Activated CD4-positive, alpha-beta T cell treated with anti-CD3 and anti-CD28 coated beads, Interleukin-2, amount 10 ng/mL, durations not matched to agents 7 days and 5 days (primary cell): Measurements from ENCODE around the gene WIZ. TPM values are rescaled to one million over a fixed set of nuclear protein-coding genes. Genes with fewer than 3 reads are reported as not detected.
A peak's percentile ranks its signal among the peaks of the same experiment; 100 is the strongest.
"Not testable (repeated sequence)": the region's sequence is repeated elsewhere in the genome, so short reads cannot be mapped to it uniquely, and the experiment has no call there.

ENCODE experiments used
- CTCF ChIA-PET: fragments of 350-600 bp; sonication (Branson Sonifier 250); formaldehyde crosslinking; loops from one replicate; lab custom pipeline; 2021; ENCODE audit warnings: antibody characterized with exemption; lab: Charles Lee
- POLR2A ChIA-PET: fragments of 350-600 bp; sonication (Branson Sonifier 250); formaldehyde crosslinking; loops from one replicate; lab custom pipeline; 2021; ENCODE audit warnings: antibody characterized with exemption; lab: Charles Lee
- DNase-seq: peaks from one replicate; pipeline ENCODE4 v3.0.0-alpha.2; 2020
- H3K27ac Mint-ChIP-seq: one replicate; pipeline ENCODE4 v1.8.0; 2021; ENCODE audit warnings: mild to moderate bottlenecking, moderate library complexity, mixed read lengths
- H3K27me3 Mint-ChIP-seq: one replicate; pipeline ENCODE4 v1.8.0; 2021; ENCODE audit warnings: mixed read lengths
- H3K36me3 Mint-ChIP-seq: one replicate; pipeline ENCODE4 v1.8.0; 2021; ENCODE audit warnings: low read depth, mixed read lengths
- H3K4me1 Mint-ChIP-seq: one replicate; pipeline ENCODE4 v1.8.0; 2021; ENCODE audit warnings: mixed read lengths
- H3K4me3 Mint-ChIP-seq: one replicate; pipeline ENCODE4 v1.8.0; 2021; ENCODE audit warnings: mild to moderate bottlenecking, moderate library complexity, mixed read lengths
- H3K9me3 Mint-ChIP-seq: one replicate; pipeline ENCODE4 v1.8.0; 2021; ENCODE audit warnings: mixed read lengths
- total RNA-seq, 2 experiments: library from RNA; stranded (reverse); gene quantifications; one replicate each; pipeline ENCODE4 v1.2.3, GENCODE V29; 2021

The WIZ gene
- total RNA-seq, 2 experiments from 2014 or later: 28.7 to 31.6 TPM

- Mint-ChIP-seq H3K9me3 (no peaks in the 10 kb centered on the region), H3K4me1 (peaks cover 43% of the 10 kb centered on the region), H3K36me3 (peaks cover 3% of the 10 kb centered on the region)
Observed at GRCh38 chr19:15475169-15475568, 25.4 kb upstream of the WIZ start.

GRCh38 chr19:15473821-15474220, 24.1 kb upstream of the WIZ start:
- peaks cover 11% of the 10 kb centered on the region for H3K27me3 Mint-ChIP-seq
- peaks cover 43% of the 10 kb centered on the region for H3K4me1 Mint-ChIP-seq
- H3K9me3 Mint-ChIP-seq, DNase-seq, H3K4me3 Mint-ChIP-seq, H3K36me3 Mint-ChIP-seq, POLR2A ChIA-PET, CTCF ChIA-PET: not testable (repeated sequence)
- peak overlapping the region; percentile 2 for H3K27ac Mint-ChIP-seq

More at GRCh38 chr19:15475169-15475568, 25.4 kb upstream of the WIZ start:
- H3K27ac Mint-ChIP-seq: no peak overlapping the region
- DNase-seq: no peak
- peaks cover under 1% of the 10 kb centered on the region for H3K27me3 Mint-ChIP-seq
- ChIA-PET POLR2A (interaction anchor here (0.7 kb wide), 1 partner anchor 12 kb away, joined by 4 read pairs; no protein-coding TSS in a partner anchor), CTCF (interaction anchor here (1.1 kb wide), 1 partner anchor 80 kb away, joined by 3 read pairs; no protein-coding TSS in a partner anchor)
- H3K4me3 Mint-ChIP-seq: no peak overlapping the region

- H3K27me3 Mint-ChIP-seq: peaks cover 14% of the 10 kb centered on the region
- DNase-seq: no peak
- H3K4me1 Mint-ChIP-seq: peaks cover 48% of the 10 kb centered on the region
- H3K9me3 Mint-ChIP-seq: no peaks in the 10 kb centered on the region
- peaks cover under 1% of the 10 kb centered on the region for H3K36me3 Mint-ChIP-seq
- ChIA-PET CTCF (interaction anchor here (1.3 kb wide), 1 partner anchor 9 kb away, joined by 3 read pairs; no protein-coding TSS in a partner anchor), POLR2A (no interaction called here)
- H3K4me3 Mint-ChIP-seq: no peak overlapping the region
- H3K27ac Mint-ChIP-seq: no peak overlapping the region
Observed at GRCh38 chr19:15471639-15472101, 21.9 kb upstream of the WIZ start.

GRCh38 chr19:15469513-15470297, 19.9 kb upstream of the WIZ start:
- no peak for DNase-seq
- Mint-ChIP-seq H3K27me3 (peaks cover 14% of the 10 kb centered on the region), H3K4me3 (peak overlapping the region; percentile 67), H3K36me3 (no peaks in the 10 kb centered on the region), H3K9me3 (no peaks in the 10 kb centered on the region), H3K27ac (peak overlapping the region; percentile 50), H3K4me1 (peaks cover 58% of the 10 kb centered on the region)
- ChIA-PET POLR2A (no interaction called here), CTCF (interaction anchor here (0.6 to 1.1 kb wide), 2 partner anchors 15 to 60 kb away, joined by 3 read pairs; no protein-coding TSS in a partner anchor)

DNA sequence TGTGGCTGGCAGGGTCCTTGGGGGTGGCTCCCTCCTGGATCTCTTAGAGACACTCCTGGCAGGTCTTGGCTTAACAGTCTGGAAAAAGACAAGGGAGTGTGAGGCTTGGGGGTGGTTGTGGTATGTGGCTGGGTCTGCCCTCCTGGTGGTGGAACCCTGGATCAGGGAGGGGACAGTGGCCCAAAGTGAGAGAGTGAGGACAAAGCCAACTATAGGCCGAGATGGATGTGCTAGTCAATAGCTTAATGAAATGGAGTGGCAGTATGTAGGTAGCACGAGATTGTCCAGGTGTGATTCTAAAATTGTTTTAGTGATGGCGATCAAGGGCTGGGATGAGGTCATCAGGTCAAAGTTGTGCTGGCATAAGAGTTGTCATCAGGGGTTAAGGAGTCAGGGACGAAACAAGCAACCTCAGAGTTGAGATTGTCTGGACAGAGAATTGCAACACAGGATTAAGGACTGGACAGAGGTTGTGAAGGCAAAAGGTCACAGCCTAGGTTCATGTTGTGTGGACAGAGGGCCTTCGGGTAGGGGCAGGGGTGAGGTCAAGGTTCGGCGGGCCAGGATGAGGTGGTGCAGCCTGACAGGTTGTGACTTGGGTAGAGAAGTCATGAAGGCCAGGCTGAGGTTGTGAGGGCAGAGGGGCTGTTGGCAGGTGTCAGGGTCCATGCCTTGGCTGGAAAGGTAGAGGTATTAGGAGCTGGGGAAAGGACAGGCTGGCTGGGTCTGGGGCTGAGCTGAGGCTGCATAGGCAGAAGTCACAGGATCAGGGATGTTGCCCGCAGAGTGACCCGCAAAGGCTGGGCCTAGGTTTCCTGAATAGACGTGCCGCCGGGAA, 19.1 kb upstream of the WIZ start:
- no peak for DNase-seq
- Mint-ChIP-seq H3K4me3 (peak overlapping the region; percentile 27), H3K4me1 (peaks cover 62% of the 10 kb centered on the region), H3K36me3 (no peaks in the 10 kb centered on the region), H3K9me3 (no peaks in the 10 kb centered on the region), H3K27ac (peak overlapping the region; percentile 7), H3K27me3 (peaks cover 14% of the 10 kb centered on the region)
- ChIA-PET CTCF (interaction anchor here (0.9 to 4.5 kb wide), 4 partner anchors 11 to 49 kb away, joined by 3 to 25 read pairs (median 11); partner anchors contain the start of genes AKAP8L and PGLYRP2), POLR2A (no interaction called here)

DNA sequence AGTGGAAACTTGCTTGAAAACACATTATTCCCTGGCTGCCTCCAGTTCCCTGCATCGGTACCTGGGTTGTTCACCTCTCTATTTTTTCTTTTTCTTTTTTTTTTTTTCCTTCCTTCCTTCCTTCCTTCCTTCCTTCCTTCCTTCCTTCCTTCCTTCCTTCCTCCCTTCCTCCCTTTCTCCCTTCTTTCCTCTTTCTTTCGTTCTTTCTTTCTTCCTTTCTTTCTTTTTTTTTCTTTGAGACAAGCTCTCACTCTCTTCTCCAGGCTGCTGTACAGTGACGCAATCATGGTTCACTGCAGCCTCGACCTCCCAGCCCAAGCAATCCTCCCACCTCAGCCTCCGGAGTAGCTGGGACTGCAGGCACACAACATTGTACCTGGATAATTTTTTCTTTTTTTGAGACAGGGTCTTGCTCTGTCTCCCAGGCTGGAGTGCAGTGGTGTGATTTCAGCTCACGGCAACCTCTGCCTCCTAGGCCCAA, 18.0 kb upstream of the WIZ start:
- DNase-seq: no peak
- H3K9me3 Mint-ChIP-seq: no peaks in the 10 kb centered on the region
- H3K27me3 Mint-ChIP-seq: peaks cover 14% of the 10 kb centered on the region
- H3K4me3 Mint-ChIP-seq: peak overlapping the region; percentile 23
- ChIA-PET CTCF (interaction anchor here (0.6 to 4.5 kb wide), 12 partner anchors 11 to 1438 kb away, joined by 3 to 25 read pairs (median 5); partner anchors contain the start of genes AKAP8L, CYP4F22 and PGLYRP2), POLR2A (interaction anchor here (1.0 to 1.4 kb wide), 2 partner anchors 49 to 88 kb away, joined by 3 to 5 read pairs; partner anchors contain the start of gene AKAP8L)
- H3K27ac Mint-ChIP-seq: peak overlapping the region; percentile 92
- peaks cover 58% of the 10 kb centered on the region for H3K4me1 Mint-ChIP-seq
- H3K36me3 Mint-ChIP-seq: peaks cover 6% of the 10 kb centered on the region

- ChIA-PET POLR2A (interaction anchor here (0.6 to 1.4 kb wide), 4 partner anchors 14 to 89 kb away, joined by 3 to 6 read pairs (median 5); partner anchors contain the start of gene AKAP8L), CTCF (interaction anchor here (0.6 to 4.5 kb wide), 11 partner anchors 11 to 1438 kb away, joined by 3 to 25 read pairs (median 5); partner anchors contain the start of genes AKAP8L and PGLYRP2)
Observed at GRCh38 chr19:15466851-15467733, 17.3 kb upstream of the WIZ start.

GRCh38 chr19:15464394-15465385, 14.9 kb upstream of the WIZ start, which contains the start of gene RASAL3:
Gene RASAL3 (minus strand): TSS chr19:15464544. CDS start chr19:15464358, 186 bp downstream.
- peak; percentile 72 for DNase-seq

More at GRCh38 chr19:15466851-15467733, 17.3 kb upstream of the WIZ start:
- H3K4me1 Mint-ChIP-seq: peaks cover 62% of the 10 kb centered on the region
- peak overlapping the region; percentile 49 for H3K4me3 Mint-ChIP-seq
- peak overlapping the region; percentile 92 for H3K27ac Mint-ChIP-seq
- DNase-seq: peak; percentile 76
- peaks cover 11% of the 10 kb centered on the region for H3K36me3 Mint-ChIP-seq
- H3K9me3 Mint-ChIP-seq: no peaks in the 10 kb centered on the region
- peaks cover 14% of the 10 kb centered on the region for H3K27me3 Mint-ChIP-seq

GRCh38 chr19:15463861-15464371, 14.2 kb upstream of the WIZ start:
- Mint-ChIP-seq H3K4me3 (peak overlapping the region; percentile 94), H3K4me1 (peaks cover 63% of the 10 kb centered on the region), H3K27ac (peak overlapping the region; percentile 91), H3K36me3 (peaks cover 34% of the 10 kb centered on the region), H3K9me3 (no peaks in the 10 kb centered on the region), H3K27me3 (peaks cover 4% of the 10 kb centered on the region)
- POLR2A ChIA-PET: interaction anchor here (0.6 to 1.1 kb wide), 8 partner anchors 10 to 1941 kb away, joined by 3 to 5 read pairs (median 4); partner anchors contain the start of genes AKAP8L and BST2
- DNase-seq: peak; percentile 88
- CTCF ChIA-PET: interaction anchor here (1.0 to 1.9 kb wide), 8 partner anchors 9 to 92 kb away, joined by 3 to 16 read pairs (median 6); partner anchors contain the start of genes AKAP8, AKAP8L and WIZ

More at GRCh38 chr19:15464394-15465385, 14.9 kb upstream of the WIZ start, which contains the start of gene RASAL3:
- H3K27ac Mint-ChIP-seq: peak within 1 kb of the TSS; percentile 91
- H3K4me3 Mint-ChIP-seq: peak within 1 kb of the TSS; percentile 94
- ChIA-PET POLR2A (interaction anchor here (0.7 to 1.1 kb wide), 2 partner anchors 29 to 87 kb away, joined by 3 to 5 read pairs; no protein-coding TSS in a partner anchor), CTCF (interaction anchor here (1.9 to 4.5 kb wide), 2 partner anchors 9 to 12 kb away, joined by 16 to 25 read pairs; no protein-coding TSS in a partner anchor)
- peaks cover 66% of the 10 kb centered on the region for H3K4me1 Mint-ChIP-seq
- peaks cover 10% of the 10 kb centered on the region for H3K27me3 Mint-ChIP-seq
- H3K9me3 Mint-ChIP-seq: no peaks in the 10 kb centered on the region
- H3K36me3 Mint-ChIP-seq: peaks cover 30% of the 10 kb centered on the region

DNA sequence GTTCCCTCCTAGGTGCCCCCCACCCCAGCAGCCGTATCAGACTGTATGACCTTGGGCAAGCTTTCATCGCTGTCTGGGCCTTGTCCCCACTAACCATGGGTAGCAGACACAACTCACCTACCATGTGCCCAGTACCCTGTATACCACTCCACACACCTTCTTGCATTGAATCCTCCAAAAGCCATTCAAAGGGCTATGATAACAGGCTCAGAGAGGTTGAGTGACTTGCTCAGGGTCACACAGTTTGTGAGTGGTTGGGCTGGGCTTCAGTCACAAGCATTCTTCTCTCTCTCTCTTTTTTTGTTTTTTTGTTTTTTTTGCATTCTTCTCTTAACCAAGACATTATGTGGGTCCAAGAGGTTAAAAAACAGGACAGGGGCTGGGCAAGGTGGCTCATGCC, 11.9 kb upstream of the WIZ start:
- H3K27me3 Mint-ChIP-seq: no peaks in the 10 kb centered on the region
- peaks cover 45% of the 10 kb centered on the region for H3K36me3 Mint-ChIP-seq
- H3K27ac Mint-ChIP-seq: peak overlapping the region; percentile 91
- CTCF ChIA-PET: interaction anchor here (2.0 to 3.1 kb wide), 2 partner anchors 10 to 42 kb away, joined by 9 read pairs; partner anchors contain the start of gene AKAP8L
- POLR2A ChIA-PET: no interaction called here
- peak overlapping the region; percentile 94 for H3K4me3 Mint-ChIP-seq
- DNase-seq: no peak
- H3K4me1 Mint-ChIP-seq: peaks cover 44% of the 10 kb centered on the region
- H3K9me3 Mint-ChIP-seq: no peaks in the 10 kb centered on the region
